Activated CD8-positive, alpha-beta memory T cell treated with anti-CD3 and anti-CD28 coated beads, Interleukin-2, amount 10 ng/mL, durations not matched to agents 7 days and 5 days (primary cell): ENCODE data around the gene TAF11L8. TPM values are rescaled to one million over a fixed set of nuclear protein-coding genes. Genes with fewer than 3 reads are reported as not detected.
"Not testable (repeated sequence)": the region's sequence is repeated elsewhere in the genome, so short reads cannot be mapped to it uniquely, and the experiment has no call there.

Source experiments
- ATAC-seq: fragments of 150-1000 bp; cut with Tn5 transposase; one replicate; pipeline ENCODE4 v1.10.0; 2021; ENCODE audit warnings: moderate library complexity
- CTCF ChIA-PET: fragments of 350-600 bp; sonication (Branson Sonifier 250); formaldehyde crosslinking; loops from one replicate; lab custom pipeline; 2021; ENCODE audit warnings: antibody characterized with exemption; lab: Charles Lee
- DNase-seq: peaks from one replicate; pipeline ENCODE4 v3.0.0-alpha.2; 2020
- H3K27ac Mint-ChIP-seq: one replicate; pipeline ENCODE4 v1.8.0; 2021; ENCODE audit warnings: mild to moderate bottlenecking, mixed read lengths
- H3K27me3 Mint-ChIP-seq: one replicate; pipeline ENCODE4 v1.8.0; 2021; ENCODE audit warnings: mixed read lengths
- H3K36me3 Mint-ChIP-seq: one replicate; pipeline ENCODE4 v1.8.0; 2021; ENCODE audit warnings: mild to moderate bottlenecking, mixed read lengths
- H3K4me1 Mint-ChIP-seq: one replicate; pipeline ENCODE4 v1.8.0; 2021; ENCODE audit warnings: mixed read lengths
- H3K4me3 Mint-ChIP-seq: one replicate; pipeline ENCODE4 v1.8.0; 2021; ENCODE audit warnings: mild to moderate bottlenecking, moderate library complexity, mixed read lengths
- H3K9me3 Mint-ChIP-seq: one replicate; pipeline ENCODE4 v1.8.0; 2022; ENCODE audit warnings: low read depth, mixed read lengths
- total RNA-seq, 2 experiments: library from RNA; stranded (reverse); gene quantifications; one replicate each; pipeline ENCODE4 v1.2.3, GENCODE V29; 2021

The TAF11L8 gene
- total RNA-seq = not detected

- DNase-seq, CTCF ChIA-PET, ATAC-seq, H3K27ac Mint-ChIP-seq, H3K27me3 Mint-ChIP-seq, H3K4me3 Mint-ChIP-seq, H3K4me1 Mint-ChIP-seq, H3K36me3 Mint-ChIP-seq, H3K9me3 Mint-ChIP-seq: not testable (repeated sequence)
These were observed at the start of gene TAF11L8 for GRCh38 chr5:17590860-17591259. Gene TAF11L8 (minus strand): TSS chr5:17590960.

GRCh38 chr5:17634160-17634559 is 43.4 kb upstream of the TAF11L8 start, which contains the start of gene TAF11L14:
Gene TAF11L14 (plus strand): TSS chr5:17634460.
- CTCF ChIA-PET = no interaction called here
- Mint-ChIP-seq H3K27ac (no peak within 1 kb of the TSS), H3K9me3 (peaks cover 3% of the 10 kb centered on the region), H3K4me1 (no peaks in the 10 kb centered on the region), H3K4me3 (no peak within 1 kb of the TSS), H3K36me3 (no peaks in the 10 kb centered on the region), H3K27me3 (no peaks in the 10 kb centered on the region)
- ATAC-seq (no peak), DNase-seq (no peak)

- H3K4me3 Mint-ChIP-seq, H3K27me3 Mint-ChIP-seq, H3K9me3 Mint-ChIP-seq, H3K4me1 Mint-ChIP-seq, ATAC-seq, H3K36me3 Mint-ChIP-seq, DNase-seq, H3K27ac Mint-ChIP-seq, CTCF ChIA-PET: not testable (repeated sequence)
These were observed 41.0 kb upstream of the TAF11L8 start, which contains the start of gene TAF11L13 for GRCh38 chr5:17631788-17632187. Gene TAF11L13 (plus strand): TSS chr5:17632088.

- H3K27me3 Mint-ChIP-seq = no peaks in the 10 kb centered on the region
- no peak overlapping the region for H3K27ac Mint-ChIP-seq
- ATAC-seq (no peak), DNase-seq (no peak)
- CTCF ChIA-PET = no interaction called here
- H3K9me3 Mint-ChIP-seq = peaks cover 5% of the 10 kb centered on the region
- no peaks in the 10 kb centered on the region for H3K4me1 Mint-ChIP-seq
- no peak overlapping the region for H3K4me3 Mint-ChIP-seq
- no peaks in the 10 kb centered on the region for H3K36me3 Mint-ChIP-seq
These were observed 34.9 kb upstream of the TAF11L8 start for GRCh38 chr5:17625686-17626085.

GRCh38 chr5:17620627-17621026 is 29.9 kb upstream of the TAF11L8 start:
- Mint-ChIP-seq H3K9me3 (peaks cover 12% of the 10 kb centered on the region), H3K4me3 (no peak overlapping the region), H3K27ac (no peak overlapping the region), H3K36me3 (no peaks in the 10 kb centered on the region), H3K27me3 (no peaks in the 10 kb centered on the region), H3K4me1 (no peaks in the 10 kb centered on the region)
- CTCF ChIA-PET = no interaction called here
- ATAC-seq (no peak), DNase-seq (no peak)

- H3K27ac Mint-ChIP-seq = no peak overlapping the region
- no peak overlapping the region for H3K4me3 Mint-ChIP-seq
- DNase-seq (no peak), ATAC-seq (no peak)
- H3K4me1 Mint-ChIP-seq = no peaks in the 10 kb centered on the region
- peaks cover 12% of the 10 kb centered on the region for H3K9me3 Mint-ChIP-seq
- CTCF ChIA-PET = no interaction called here
- no peaks in the 10 kb centered on the region for H3K36me3 Mint-ChIP-seq
- no peaks in the 10 kb centered on the region for H3K27me3 Mint-ChIP-seq
These were observed 28.6 kb upstream of the TAF11L8 start for GRCh38 chr5:17619354-17619753.

- ATAC-seq = no peak
- Mint-ChIP-seq H3K4me3 (no peak overlapping the region), H3K27me3 (no peaks in the 10 kb centered on the region), H3K9me3 (peaks cover 4% of the 10 kb centered on the region), H3K27ac (no peak overlapping the region), H3K4me1 (no peaks in the 10 kb centered on the region), H3K36me3 (no peaks in the 10 kb centered on the region)
- CTCF ChIA-PET = no interaction called here
- DNase-seq = no peak
These were observed 24.3 kb upstream of the TAF11L8 start for GRCh38 chr5:17614872-17615605.

DNA sequence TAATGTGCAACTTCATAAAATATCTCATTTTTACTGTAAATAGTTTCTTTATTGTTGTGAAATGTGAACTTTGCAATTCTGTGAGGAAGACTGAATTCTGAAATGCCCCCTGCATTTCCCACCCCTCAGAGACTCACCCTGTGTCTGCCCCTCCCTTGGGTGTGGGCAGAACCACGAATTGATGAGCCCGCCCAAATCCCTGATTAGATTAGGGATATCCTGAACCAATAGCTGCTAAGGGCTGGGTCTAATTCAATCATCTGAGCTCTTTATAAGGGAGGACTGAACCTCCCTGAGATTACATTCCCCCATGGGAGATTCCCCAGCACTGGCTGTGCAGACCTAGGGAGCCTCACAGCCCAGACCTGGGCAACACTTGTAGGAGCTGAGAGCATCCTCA is 19.3 kb upstream of the TAF11L8 start, which contains the start of gene TAF11L12:
Gene TAF11L12, plus strand, starts transcription at position 301 of the 400 bp plus-strand sequence.
- H3K27me3 Mint-ChIP-seq, H3K4me1 Mint-ChIP-seq, H3K27ac Mint-ChIP-seq, ATAC-seq, DNase-seq, H3K4me3 Mint-ChIP-seq, CTCF ChIA-PET, H3K36me3 Mint-ChIP-seq, H3K9me3 Mint-ChIP-seq: not testable (repeated sequence)

GRCh38 chr5:17607461-17607860 is 16.7 kb upstream of the TAF11L8 start:
- not testable (repeated sequence) for ATAC-seq

GRCh38 chr5:17604951-17605350 is 14.2 kb upstream of the TAF11L8 start:
- no peaks in the 10 kb centered on the region for H3K4me1 Mint-ChIP-seq
- no peak overlapping the region for H3K27ac Mint-ChIP-seq
- DNase-seq (no peak), ATAC-seq (no peak)
- no peaks in the 10 kb centered on the region for H3K36me3 Mint-ChIP-seq
- H3K4me3 Mint-ChIP-seq = no peak overlapping the region
- H3K27me3 Mint-ChIP-seq = no peaks in the 10 kb centered on the region
- CTCF ChIA-PET = no interaction called here
- H3K9me3 Mint-ChIP-seq = peaks cover 21% of the 10 kb centered on the region

More at GRCh38 chr5:17607461-17607860, 16.7 kb upstream of the TAF11L8 start:
- H3K4me3 Mint-ChIP-seq, H3K36me3 Mint-ChIP-seq, H3K27ac Mint-ChIP-seq, H3K27me3 Mint-ChIP-seq, CTCF ChIA-PET, DNase-seq, H3K4me1 Mint-ChIP-seq: not testable (repeated sequence)
- H3K9me3 Mint-ChIP-seq = peaks cover 12% of the 10 kb centered on the region

DNA sequence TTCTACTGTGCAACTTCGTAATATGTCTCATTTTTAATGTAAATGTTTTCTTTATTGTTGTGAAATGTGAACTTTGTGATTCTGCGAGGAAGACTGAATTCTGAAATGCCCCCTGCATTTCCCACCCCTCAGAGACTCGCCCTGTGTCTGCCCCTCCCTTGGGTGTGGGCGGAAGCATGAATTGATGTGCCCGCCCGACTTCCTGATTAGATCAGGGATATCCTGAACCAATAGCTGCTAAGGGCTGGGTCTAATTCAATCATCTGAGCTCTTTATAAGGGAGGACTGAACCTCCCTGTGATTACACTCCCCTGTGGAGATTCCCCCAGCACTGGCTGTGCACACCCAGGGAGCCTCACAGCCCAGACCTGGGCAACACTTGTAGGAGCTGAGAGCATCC is 13.1 kb upstream of the TAF11L8 start, which contains the start of gene TAF11L11:
Gene TAF11L11, plus strand, starts transcription at position 304 of the 400 bp plus-strand sequence.
- ATAC-seq, DNase-seq, H3K4me3 Mint-ChIP-seq, H3K27ac Mint-ChIP-seq, H3K36me3 Mint-ChIP-seq, H3K27me3 Mint-ChIP-seq, H3K4me1 Mint-ChIP-seq, CTCF ChIA-PET: not testable (repeated sequence)
- peaks cover 26% of the 10 kb centered on the region for H3K9me3 Mint-ChIP-seq

DNA sequence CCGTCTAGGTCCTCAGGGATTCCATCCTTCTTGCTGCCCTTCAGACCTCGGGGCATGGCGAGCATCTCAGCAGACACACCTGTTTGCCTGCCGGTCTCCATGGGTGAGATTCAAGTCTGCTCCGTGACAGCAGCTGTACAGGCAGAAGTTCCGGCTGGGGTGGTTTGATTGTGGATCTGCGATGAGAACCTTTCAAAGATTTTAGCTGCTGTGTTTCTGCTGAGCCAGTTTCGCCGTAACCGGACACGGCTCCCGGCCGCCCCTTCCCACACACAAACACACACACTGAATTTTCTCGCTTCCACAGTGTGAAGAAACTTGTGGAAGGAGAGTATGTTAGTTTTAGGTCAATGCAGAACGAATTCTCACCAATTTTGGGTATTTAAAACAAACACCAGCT is 7.0 kb upstream of the TAF11L8 start, which contains the start of gene TAF11L10:
Gene TAF11L10, minus strand, starts transcription at position 101 of the 400 bp plus-strand sequence.
- H3K9me3 Mint-ChIP-seq = peaks cover 14% of the 10 kb centered on the region
- DNase-seq, H3K36me3 Mint-ChIP-seq, H3K4me1 Mint-ChIP-seq, H3K27ac Mint-ChIP-seq, CTCF ChIA-PET, H3K27me3 Mint-ChIP-seq, ATAC-seq, H3K4me3 Mint-ChIP-seq: not testable (repeated sequence)

DNA sequence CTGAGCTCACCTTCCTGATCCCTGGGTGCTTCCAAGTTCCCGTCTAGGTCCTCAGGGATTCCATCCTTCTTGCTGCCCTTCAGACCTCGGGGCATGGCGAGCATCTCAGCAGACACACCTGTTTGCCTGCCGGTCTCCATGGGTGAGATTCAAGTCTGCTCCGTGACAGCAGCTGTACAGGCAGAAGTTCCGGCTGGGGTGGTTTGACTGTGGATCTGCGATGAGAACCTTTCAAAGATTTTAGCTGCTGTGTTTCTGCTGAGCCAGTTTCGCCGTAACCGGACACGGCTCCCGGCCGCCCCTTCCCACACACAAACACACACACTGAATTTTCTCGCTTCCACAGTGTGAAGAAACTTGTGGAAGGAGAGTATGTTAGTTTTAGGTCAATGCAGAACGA is 3.5 kb upstream of the TAF11L8 start, which contains the start of gene TAF11L9:
Gene TAF11L9, minus strand, starts transcription at position 140 of the 400 bp plus-strand sequence.
- H3K27me3 Mint-ChIP-seq, CTCF ChIA-PET, DNase-seq, H3K27ac Mint-ChIP-seq, H3K4me1 Mint-ChIP-seq, H3K36me3 Mint-ChIP-seq, H3K9me3 Mint-ChIP-seq, H3K4me3 Mint-ChIP-seq, ATAC-seq: not testable (repeated sequence)

GRCh38 chr5:17585658-17586057 is 5.1 kb downstream of the TAF11L8 start, which contains the start of gene TAF11L7:
Gene TAF11L7 (minus strand): TSS chr5:17585758.
- H3K4me1 Mint-ChIP-seq, CTCF ChIA-PET, ATAC-seq, H3K36me3 Mint-ChIP-seq, H3K27ac Mint-ChIP-seq, DNase-seq, H3K27me3 Mint-ChIP-seq, H3K9me3 Mint-ChIP-seq, H3K4me3 Mint-ChIP-seq: not testable (repeated sequence)
